Natural killer cell treated with Interleukin-12 subunit alpha and Interleukin-12 subunit beta and Interleukin-15 and Interleukin-18, amount 100 ng/mL, for 72 hours (primary cell): ENCODE data around the gene FBXW7. TPM values are rescaled to one million over a fixed set of nuclear protein-coding genes. Genes with fewer than 3 reads are reported as not detected.

Experiments used
- total RNA-seq, 2 donors: library from RNA; stranded (reverse); gene quantifications; one replicate each; pipeline ENCODE4 v1.2.3, GENCODE V29; 2022

FBXW7 gene
- total RNA-seq, 2 donors from 2014 or later, result 70.9 to 74.1 TPM

Other genes with a start within 250 kb of the FBXW7 start
- 10 to 100 TPM; 14.9 to 23.2 TPM for gene TMEM154, start 143.9 kb upstream of the FBXW7 start, total RNA-seq
- under 1 TPM; 0.36 to 0.45 TPM for gene TIGD4, start 243.6 kb upstream of the FBXW7 start, total RNA-seq
- 10 to 100 TPM; 17.8 to 21.0 TPM for gene ARFIP1, start 243.9 kb upstream of the FBXW7 start, total RNA-seq